HepG2 (cell line): Measurements from ENCODE around the gene L3MBTL3. TPM values are rescaled to one million over a fixed set of nuclear protein-coding genes. Genes with fewer than 3 reads are reported as not detected.

Experiments
- CBX5 ChIP-seq: sonication (generic); formaldehyde crosslinking; IDR thresholded peaks from 2 replicates; pipeline ENCODE4 v1.4.0; 2020; ENCODE audit warnings: missing genetic modification reagents, borderline replicate concordance
- CC2D1A ChIP-seq: sonication (generic); formaldehyde crosslinking; IDR thresholded peaks from 2 replicates; pipeline ENCODE4 v1.8.1; 2023; ENCODE audit warnings: mild to moderate bottlenecking, missing genetic modification reagents
- DNMT3B ChIP-seq: conservative IDR thresholded peaks from 2 replicates; pipeline ENCODE4 v1.6.1; 2016; ENCODE audit warnings: missing biosample characterization, control low read depth
- HNF4A ChIP-seq: sonication (generic); formaldehyde crosslinking; IDR thresholded peaks from 2 replicates; pipeline ENCODE4 v1.4.0; 2020; ENCODE audit warnings: missing genetic modification reagents
- HNF4G ChIP-seq, 2 experiments: sonication (generic) in 1 of 2; formaldehyde crosslinking in 1 of 2; IDR thresholded peaks; 2 replicates each; pipeline versions ENCODE4 v1.4.0 to v1.6.1; 2011 to 2020; ENCODE audit warnings: borderline replicate concordance in 2 of 2, low read depth in 2 of 2, mild to moderate bottlenecking in 2 of 2, low read length in 1 of 2, missing genetic modification reagents in 1 of 2, moderate library complexity in 1 of 2
- HOMEZ ChIP-seq: IDR thresholded peaks from 2 replicates; pipeline ENCODE4 v1.6.1; 2016; ENCODE audit warnings: low read depth
- KLF16 ChIP-seq, 2 experiments: sonication (generic) in 1 of 2; formaldehyde crosslinking in 1 of 2; IDR thresholded peaks; 2 replicates each; pipeline versions ENCODE4 v1.6.1 to v1.8.0; 2016 to 2023; ENCODE audit warnings: missing genetic modification reagents in 2 of 2, missing compliant biosample characterization in 1 of 2
- LRRFIP1 ChIP-seq: sonication (generic); formaldehyde crosslinking; conservative IDR thresholded peaks from 2 replicates; pipeline ENCODE4 v1.4.0; 2020; ENCODE audit warnings: missing genetic modification reagents
- MIXL1 ChIP-seq: IDR thresholded peaks from 2 replicates; pipeline ENCODE4 v1.6.1; 2016
- RXRB ChIP-seq: IDR thresholded peaks from 2 replicates; pipeline ENCODE4 v1.6.1; 2016; ENCODE audit warnings: borderline replicate concordance, missing genetic modification reagents, missing compliant biosample characterization
- SMYD3 ChIP-seq: sonication (generic); formaldehyde crosslinking; IDR thresholded peaks from 2 replicates; pipeline ENCODE4 v1.8.1; 2023; ENCODE audit warnings: mild to moderate bottlenecking, missing genetic modification reagents
- SNAI1 ChIP-seq: sonication (generic); formaldehyde crosslinking; IDR thresholded peaks from 2 replicates; pipeline ENCODE4 v1.5.0; 2020; ENCODE audit warnings: mild to moderate bottlenecking, missing genetic modification reagents, borderline replicate concordance
- STAG1 ChIP-seq: sonication (generic); formaldehyde crosslinking; IDR thresholded peaks from 2 replicates; pipeline ENCODE4 v1.4.0; 2020; ENCODE audit warnings: missing genetic modification reagents
- STAT6 ChIP-seq: sonication (generic); formaldehyde crosslinking; IDR thresholded peaks from 2 replicates; pipeline ENCODE4 v1.4.0; 2020; ENCODE audit warnings: missing genetic modification reagents, mild to moderate bottlenecking, borderline replicate concordance
- XRCC5 ChIP-seq: fragments of 200-400 bp; formaldehyde crosslinking; optimal IDR thresholded peaks from 2 replicates; pipeline ENCODE3; 2017; ENCODE audit warnings: mild to moderate bottlenecking, low read length
- ZGPAT ChIP-seq: IDR thresholded peaks from 2 replicates; pipeline ENCODE4 v1.6.1; 2016; ENCODE audit warnings: mild to moderate bottlenecking
- ZNF251 ChIP-seq: sonication (generic); formaldehyde crosslinking; IDR thresholded peaks from 2 replicates; pipeline ENCODE4 v1.9.0; 2021; ENCODE audit warnings: mild to moderate bottlenecking, missing genetic modification reagents
- ZNF556 ChIP-seq: sonication (generic); formaldehyde crosslinking; IDR thresholded peaks from 2 replicates; pipeline ENCODE4 v1.4.0; 2020; ENCODE audit warnings: mild to moderate bottlenecking, missing genetic modification reagents, borderline replicate concordance
- polyA plus RNA-seq, 8 experiments: library from polyadenylated mRNA; depleted of rRNA in 3 of 8; stranded (reverse) in 7 of 8; unstranded in 1 of 8; fragments of >200 nt; fragmentation: Illumina TruSeq in 4 of 8; extraction: Trizol in 4 of 8; gene quantifications; 2 replicates each; pipeline versions ENCODE4 v1.2.1 to v1.2.3, GENCODE V29; 2011 to 2016; ENCODE audit warnings: low read depth in 4 of 8, missing spikeins in 1 of 8, mixed read lengths in 1 of 8; ENCODE audit not compliant: insufficient read depth in 1 of 8
- total RNA-seq, 5 experiments: library from RNA; depleted of rRNA; stranded (reverse); fragments of >200 nt; fragmentation: Illumina TruSeq; extraction: Trizol; gene quantifications; 2 replicates each; pipeline ENCODE4 v1.2.3, GENCODE V29; 2016; ENCODE audit warnings: low read depth in 1 of 5
- TF ChIP-seq, protein P1 (sequence below): IDR thresholded peaks from 2 replicates; pipeline ENCODE4 v1.6.1; 2016; ENCODE audit warnings: missing compliant biosample characterization, missing genetic modification reagents, borderline replicate concordance

L3MBTL3 gene
- total and polyA plus RNA-seq, 2 of the 13 experiments (the other 11 are each of a cell fraction or from before 2014, with no cell fraction given) = 1.5 to 2.5 TPM

DNA sequence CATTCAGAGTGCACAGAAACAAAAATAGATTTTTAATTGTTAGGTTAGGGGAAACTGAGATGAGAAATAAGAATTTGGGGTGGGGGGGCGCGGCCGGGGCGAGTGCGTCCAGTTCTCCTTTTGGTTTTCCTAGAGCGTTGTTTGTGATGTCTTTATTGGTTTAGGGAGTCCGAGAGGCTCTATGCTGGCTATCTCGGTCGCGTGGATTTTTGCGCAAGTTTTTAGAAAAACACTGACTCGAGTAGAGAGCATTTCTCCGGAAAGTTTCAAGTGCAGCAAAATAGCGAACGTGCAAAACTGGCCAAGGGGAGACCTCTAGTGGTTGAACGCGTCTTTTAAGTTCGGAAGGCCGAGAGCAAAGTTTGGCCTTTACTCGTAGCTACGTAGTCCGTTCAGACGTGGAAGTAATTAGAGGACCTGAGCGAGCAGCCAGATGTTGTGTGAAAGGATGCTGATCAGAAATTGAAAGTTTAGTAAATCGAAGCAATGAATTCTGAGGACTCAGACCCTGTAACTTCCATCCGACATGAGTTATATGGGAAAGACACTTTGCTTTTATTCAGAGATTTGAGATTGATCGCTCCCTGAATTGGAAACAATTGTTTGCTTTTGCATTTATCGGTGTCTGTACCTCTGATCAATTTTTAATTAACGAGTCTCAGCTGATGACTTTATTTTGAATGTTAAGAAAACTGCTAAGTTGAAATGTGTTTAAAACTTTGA lies 2.7 kb downstream of the L3MBTL3 start (continued):
- TF ChIP-seq MIXL1 (CRISPR knock-in tag) (peak; percentile 17; the same call in 1 of the 2 replicates), LRRFIP1 (no peak), SNAI1 (no peak), SMYD3 (CRISPR knock-in tag) (no peak), CC2D1A (no peak), HNF4G (IDR thresholded peaks at IDR 0.05; ENCODE audit: borderline replicate concordance, low read depth, low read length) (peak; percentile 39; the same call in 1 of the 2 replicates), HNF4G (CRISPR knock-in tag; IDR thresholded peaks at IDR 0.05; ENCODE audit: borderline replicate concordance, low read depth) (no peak), STAG1 (CRISPR knock-in tag) (peak; percentile 82), KLF16 (CRISPR knock-in tag; IDR thresholded peaks at IDR 0.05) (peak in 1 of 2 experiments; percentile 35; a peak in 1 of 4 replicates), ZNF556 (CRISPR knock-in tag) (no peak), CBX5 (CRISPR knock-in tag) (0 out of 2 replicates have a peak, but pooled peaks have one; percentile 59), HNF4A (CRISPR knock-in tag) (peak; percentile 55), ZNF251 (CRISPR knock-in tag) (no peak), XRCC5 (peak; percentile 84), RXRB (peak; percentile 34; the same call in 1 of the 2 replicates), ZGPAT (CRISPR knock-in tag) (no peak), STAT6 (CRISPR knock-in tag) (no peak), HOMEZ (peak; percentile 57; the same call in 1 of the 2 replicates), DNMT3B (peak; percentile 36; the same call in 1 of the 2 replicates)
- TF ChIP-seq, protein P1, sequence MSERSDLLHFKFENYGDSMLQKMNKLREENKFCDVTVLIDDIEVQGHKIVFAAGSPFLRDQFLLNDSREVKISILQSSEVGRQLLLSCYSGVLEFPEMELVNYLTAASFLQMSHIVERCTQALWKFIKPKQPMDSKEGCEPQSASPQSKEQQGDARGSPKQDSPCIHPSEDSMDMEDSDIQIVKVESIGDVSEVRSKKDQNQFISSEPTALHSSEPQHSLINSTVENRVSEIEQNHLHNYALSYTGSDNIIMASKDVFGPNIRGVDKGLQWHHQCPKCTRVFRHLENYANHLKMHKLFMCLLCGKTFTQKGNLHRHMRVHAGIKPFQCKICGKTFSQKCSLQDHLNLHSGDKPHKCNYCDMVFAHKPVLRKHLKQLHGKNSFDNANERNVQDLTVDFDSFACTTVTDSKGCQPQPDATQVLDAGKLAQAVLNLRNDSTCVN (CRISPR knock-in tag) = peak; percentile 47; the same call in 1 of the 2 replicates
